Vagina (tissue), 2 donors: ENCODE results near the gene CNIH1.

Experiments used
- CTCF ChIP-seq, 3 experiments: fragments of 450-650 bp in 2 of 3; fragments of 200-600 bp in 1 of 3; sonication (generic) in 1 of 3; IDR thresholded peaks; one replicate each; pipeline ENCODE4 v1.5.1; 2017 to 2019; ENCODE audit warnings: antibody characterized with exemption in 3 of 3, mild to moderate bottlenecking in 2 of 3, moderate library complexity in 2 of 3
- POLR2AphosphoS5 ChIP-seq, 2 donors: sonication (generic); formaldehyde crosslinking; IDR thresholded peaks; one replicate each; pipeline ENCODE4 v1.9.0; 2017; ENCODE audit warnings: antibody characterized with exemption in 2 of 2, mild to moderate bottlenecking in 2 of 2, low read depth in 1 of 2; ENCODE audit not compliant: insufficient read depth in 1 of 2

- TF ChIP-seq CTCF (IDR thresholded peaks at IDR 0.05) (no peak), POLR2AphosphoS5 (IDR thresholded peaks at IDR 0.05; ENCODE audit: insufficient read depth in 1 of 2, low read depth in 1 of 2) (no peak)
These were observed 59.4 kb downstream of the CNIH1 start for GRCh38 chr14:54381821-54382220.
